HG03159 (cell line): ENCODE data around the gene CRISPLD2.

Experiments
- ATAC-seq: cut with Tn5 transposase; IDR thresholded peaks from one replicate; pipeline ENCODE4 v1.9.1; 2021; ENCODE audit warnings: mild to moderate bottlenecking, moderate library complexity; ENCODE audit not compliant: unreplicated experiment

CRISPLD2 gene

GRCh38 chr16:84881702-84882521 lies 62.1 kb downstream of the CRISPLD2 start:
- ATAC-seq, result no peak

- ATAC-seq, result no peak
Measured at GRCh38 chr16:84883301-84883700, 63.5 kb downstream of the CRISPLD2 start.

- no peak for ATAC-seq
Measured at GRCh38 chr16:84884246-84884595, 64.4 kb downstream of the CRISPLD2 start.

GRCh38 chr16:84884596-84885341 lies 65.0 kb downstream of the CRISPLD2 start:
- ATAC-seq, result no peak

GRCh38 chr16:84885342-84885910 lies 65.6 kb downstream of the CRISPLD2 start:
- ATAC-seq, result no peak

GRCh38 chr16:84886497-84887090 lies 66.8 kb downstream of the CRISPLD2 start:
- ATAC-seq, result no peak

- no peak for ATAC-seq
Measured at GRCh38 chr16:84887207-84887606, 67.4 kb downstream of the CRISPLD2 start.

- ATAC-seq, result no peak
Measured at GRCh38 chr16:84888450-84888849, 68.7 kb downstream of the CRISPLD2 start.

- no peak for ATAC-seq
Measured at GRCh38 chr16:84889066-84889465, 69.3 kb downstream of the CRISPLD2 start.

- ATAC-seq, result no peak
Measured at GRCh38 chr16:84890427-84890826, 70.6 kb downstream of the CRISPLD2 start.

GRCh38 chr16:84891149-84891795 lies 71.5 kb downstream of the CRISPLD2 start:
- ATAC-seq, result no peak

- no peak for ATAC-seq
Measured at GRCh38 chr16:84892097-84892496, 72.3 kb downstream of the CRISPLD2 start.

- ATAC-seq, result no peak
Measured at GRCh38 chr16:84893467-84893848, 73.7 kb downstream of the CRISPLD2 start.

- ATAC-seq, result no peak
Measured at GRCh38 chr16:84893849-84894599, 74.2 kb downstream of the CRISPLD2 start.

GRCh38 chr16:84895016-84895415 lies 75.2 kb downstream of the CRISPLD2 start:
- no peak for ATAC-seq

GRCh38 chr16:84896847-84897246 lies 77.1 kb downstream of the CRISPLD2 start:
- no peak for ATAC-seq

- no peak for ATAC-seq
Measured at GRCh38 chr16:84897911-84898377, 78.2 kb downstream of the CRISPLD2 start.

GRCh38 chr16:84898447-84898846 lies 78.7 kb downstream of the CRISPLD2 start:
- no peak for ATAC-seq

GRCh38 chr16:84899414-84899813 lies 79.6 kb downstream of the CRISPLD2 start:
- no peak for ATAC-seq

GRCh38 chr16:84905965-84906460 lies 86.2 kb downstream of the CRISPLD2 start:
- no peak for ATAC-seq
